Measurements from ENCODE around the gene RFPL1.
"Not testable (repeated sequence)": the region's sequence is repeated elsewhere in the genome, so short reads cannot be mapped to it uniquely, and the experiment has no call there.

Gene RFPL1

DNA sequence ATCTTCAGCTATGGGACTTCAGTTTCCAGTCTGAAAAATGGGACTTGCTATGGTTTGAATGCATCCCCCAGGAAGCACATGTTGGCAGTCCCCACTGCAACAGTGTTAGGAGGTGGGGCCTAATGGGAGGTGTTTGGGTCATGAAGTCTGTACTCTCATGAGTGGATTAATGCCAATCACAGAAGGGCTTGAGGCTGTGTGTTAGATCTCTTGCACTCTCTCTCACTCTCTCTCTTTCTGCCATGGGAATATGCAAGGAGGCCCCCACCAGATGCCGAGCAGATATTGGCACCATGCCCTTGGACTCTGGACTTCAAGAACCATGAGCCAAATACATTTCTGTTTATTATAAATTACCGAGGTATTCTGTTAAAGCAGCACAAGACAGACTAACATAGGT lies 42.3 kb upstream of the RFPL1 start:
- CTCF ChIA-PET, result interaction anchor here (0.7 to 5.4 kb wide), 13 partner anchors 7 to 692 kb away, joined by 3 to 60 read pairs (median 4); partner anchors contain the start of genes AP1B1 and THOC5
- H3K4me3 ChIP-seq (ENCODE audit: low read depth, low read length), result no peak overlapping the region
- DNase-seq (ENCODE audit: low read depth, low spot score), result no peak
- POLR2A ChIA-PET, result no interaction called here
- TF ChIP-seq, protein P1, sequence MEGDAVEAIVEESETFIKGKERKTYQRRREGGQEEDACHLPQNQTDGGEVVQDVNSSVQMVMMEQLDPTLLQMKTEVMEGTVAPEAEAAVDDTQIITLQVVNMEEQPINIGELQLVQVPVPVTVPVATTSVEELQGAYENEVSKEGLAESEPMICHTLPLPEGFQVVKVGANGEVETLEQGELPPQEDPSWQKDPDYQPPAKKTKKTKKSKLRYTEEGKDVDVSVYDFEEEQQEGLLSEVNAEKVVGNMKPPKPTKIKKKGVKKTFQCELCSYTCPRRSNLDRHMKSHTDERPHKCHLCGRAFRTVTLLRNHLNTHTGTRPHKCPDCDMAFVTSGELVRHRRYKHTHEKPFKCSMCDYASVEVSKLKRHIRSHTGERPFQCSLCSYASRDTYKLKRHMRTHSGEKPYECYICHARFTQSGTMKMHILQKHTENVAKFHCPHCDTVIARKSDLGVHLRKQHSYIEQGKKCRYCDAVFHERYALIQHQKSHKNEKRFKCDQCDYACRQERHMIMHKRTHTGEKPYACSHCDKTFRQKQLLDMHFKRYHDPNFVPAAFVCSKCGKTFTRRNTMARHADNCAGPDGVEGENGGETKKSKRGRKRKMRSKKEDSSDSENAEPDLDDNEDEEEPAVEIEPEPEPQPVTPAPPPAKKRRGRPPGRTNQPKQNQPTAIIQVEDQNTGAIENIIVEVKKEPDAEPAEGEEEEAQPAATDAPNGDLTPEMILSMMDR (IDR thresholded peaks at IDR 0.05; ENCODE audit: insufficient read depth, low read length, missing control alignments), result no peak

DNA sequence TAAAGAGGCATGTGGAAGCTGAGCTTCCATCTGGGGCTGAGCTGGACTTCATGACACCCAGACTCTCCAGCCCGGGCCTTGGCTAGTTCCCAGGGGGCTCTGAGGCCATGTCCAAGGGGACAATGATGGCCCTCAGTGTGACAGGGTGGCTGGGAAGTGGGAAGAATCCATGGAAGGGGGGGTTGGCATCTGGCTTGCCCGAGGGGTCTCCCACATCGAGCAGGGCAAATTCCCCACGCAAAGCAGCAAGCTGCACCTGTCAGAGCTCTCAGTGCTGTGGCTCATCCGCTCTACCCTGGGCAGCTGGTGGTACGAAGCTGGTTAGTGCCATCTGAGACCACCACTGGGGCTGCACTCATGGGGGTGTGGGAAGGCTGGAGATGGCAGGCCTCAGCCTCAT lies 40.6 kb upstream of the RFPL1 start:
- no peak for DNase-seq (ENCODE audit: low read depth, low spot score)
- TF ChIP-seq, protein P1 (IDR thresholded peaks at IDR 0.05; ENCODE audit: insufficient read depth, low read length, missing control alignments), result no peak
- CTCF ChIA-PET, result interaction anchor here (1.3 to 5.4 kb wide), 4 partner anchors 8 to 127 kb away, joined by 3 to 60 read pairs (median 4); partner anchors contain the start of gene AP1B1
- H3K4me3 ChIP-seq (ENCODE audit: low read depth, low read length), result no peak overlapping the region
- POLR2A ChIA-PET, result no interaction called here

DNA sequence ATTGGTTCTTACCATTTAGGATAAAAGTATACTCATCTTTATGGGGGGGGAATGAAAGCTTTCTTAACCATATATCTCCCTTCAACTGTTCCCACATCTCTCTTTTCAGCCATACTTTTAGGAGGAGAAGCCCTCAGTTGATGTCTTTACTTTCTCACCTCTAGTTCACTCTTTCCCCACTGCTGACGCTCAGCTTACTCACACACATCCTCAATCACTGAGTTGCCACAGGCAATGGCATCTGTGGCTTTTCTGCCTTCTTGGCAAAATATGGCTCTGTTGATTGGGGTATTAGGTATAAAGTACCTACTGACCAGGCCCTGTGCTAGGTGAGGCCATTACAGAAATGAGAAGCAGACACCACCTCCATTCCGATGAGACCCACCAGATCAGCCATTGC lies 37.8 kb upstream of the RFPL1 start:
- CTCF ChIA-PET, result no interaction called here
- TF ChIP-seq, protein P1 (IDR thresholded peaks at IDR 0.05; ENCODE audit: insufficient read depth, low read length, missing control alignments), result no peak
- DNase-seq (ENCODE audit: low read depth, low spot score), result no peak
- POLR2A ChIA-PET, result no interaction called here
- no peak overlapping the region for H3K4me3 ChIP-seq (ENCODE audit: low read depth, low read length)

DNA sequence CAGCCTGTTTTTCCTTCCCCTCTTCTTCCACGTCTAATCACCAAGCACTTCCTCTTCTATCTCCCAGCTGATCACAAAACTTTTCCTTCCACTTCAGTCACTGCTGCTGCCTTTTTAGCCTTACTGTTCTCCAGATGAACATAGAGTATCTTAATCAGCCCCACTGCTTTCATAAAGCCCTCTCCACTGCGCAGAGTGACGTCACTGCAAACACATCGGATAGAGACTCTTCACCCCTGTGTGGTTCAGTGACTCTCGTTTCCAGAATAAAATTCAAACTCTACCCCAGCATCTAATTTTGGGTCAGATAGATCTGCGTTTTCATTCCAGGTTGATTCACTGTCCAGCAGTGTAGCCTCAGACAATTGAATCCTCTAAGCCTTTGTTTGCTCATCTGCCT lies 36.8 kb upstream of the RFPL1 start:
- CTCF ChIA-PET; H3K4me3 ChIP-seq (ENCODE audit: low read depth, low read length); POLR2A ChIA-PET; DNase-seq (ENCODE audit: low read depth, low spot score): not testable (repeated sequence)

DNA sequence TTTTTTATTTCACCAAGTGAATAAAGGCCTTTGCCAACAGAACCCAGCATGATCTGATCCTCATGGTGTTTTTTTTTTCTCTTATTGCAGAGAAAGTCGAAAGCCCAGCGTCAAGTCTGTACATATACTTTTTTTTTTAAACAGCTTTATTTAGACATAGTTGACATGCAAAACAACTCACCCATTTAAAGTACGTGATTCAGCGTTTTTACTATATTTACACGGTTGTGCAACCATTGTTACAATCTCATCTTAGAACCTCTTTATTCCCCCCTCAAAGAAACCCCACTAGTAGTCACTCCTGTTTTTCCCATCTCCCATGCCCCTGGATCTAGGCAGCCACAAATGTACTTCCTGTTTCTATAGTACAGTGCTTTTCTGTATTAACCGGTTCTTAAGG lies 29.4 kb upstream of the RFPL1 start:
- ChIA-PET POLR2A (no interaction called here), CTCF (interaction anchor here (1.4 kb wide), 1 partner anchor 13 kb away, joined by 4 read pairs; no protein-coding TSS in a partner anchor)
- H3K4me3 ChIP-seq (ENCODE audit: low read depth, low read length), result no peak overlapping the region
- TF ChIP-seq, protein P1 (IDR thresholded peaks at IDR 0.05; ENCODE audit: insufficient read depth, low read length, missing control alignments), result no peak
- DNase-seq (ENCODE audit: low read depth, low spot score), result no peak

DNA sequence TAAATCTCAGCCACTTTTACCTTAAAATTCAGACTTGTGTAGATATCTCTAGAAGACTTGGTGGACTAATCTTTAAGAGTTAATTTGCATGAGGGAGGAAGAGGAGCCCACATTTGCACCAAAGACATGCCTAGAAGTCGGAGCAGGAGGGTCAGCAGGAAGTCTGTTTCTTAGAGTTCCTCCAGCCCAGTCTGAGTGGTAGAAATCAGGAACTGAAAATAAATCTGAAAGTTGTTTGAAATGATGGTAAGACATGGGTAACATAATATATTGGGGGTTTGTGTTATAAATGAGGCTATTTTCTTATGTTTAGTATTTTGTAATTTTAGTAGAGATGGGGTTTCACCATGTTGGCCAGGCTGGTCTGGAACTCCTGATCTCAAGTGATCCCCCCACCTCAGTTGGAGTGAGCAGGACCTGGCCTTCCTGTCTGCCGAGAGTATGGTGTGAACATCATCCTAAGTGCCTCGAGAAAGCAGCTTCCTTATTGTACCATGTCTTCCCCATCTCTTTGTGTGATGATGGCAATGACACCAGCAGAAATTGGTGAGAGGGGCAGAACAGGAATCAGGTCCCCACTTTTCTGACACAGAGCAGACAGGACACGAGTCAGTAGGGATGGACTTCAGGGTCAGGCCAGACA lies 26.7 kb upstream of the RFPL1 start:
- H3K4me3 ChIP-seq (ENCODE audit: low read depth, low read length); DNase-seq (ENCODE audit: low read depth, low spot score); CTCF ChIA-PET; POLR2A ChIA-PET: not testable (repeated sequence)

DNA sequence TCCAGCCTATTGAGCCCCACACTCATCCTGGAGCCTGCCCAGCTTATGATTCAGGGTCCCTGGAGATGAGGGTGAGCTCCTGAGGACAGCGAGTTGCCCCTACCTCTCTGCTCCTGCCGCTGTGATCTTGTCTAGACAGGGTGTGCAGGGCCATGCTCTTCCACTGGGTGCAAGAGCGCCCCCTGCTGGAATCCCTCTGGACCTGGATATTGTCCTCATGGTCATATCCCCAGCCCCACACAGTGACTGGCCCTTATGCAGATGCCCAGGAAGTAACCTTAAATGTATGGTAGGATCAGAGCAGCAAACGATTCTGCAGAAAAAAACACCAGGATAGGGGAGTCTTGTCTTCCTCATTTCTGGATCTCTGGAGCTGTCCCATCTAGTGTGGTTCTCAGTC lies 25.6 kb upstream of the RFPL1 start:
- H3K4me3 ChIP-seq (ENCODE audit: low read depth, low read length); CTCF ChIA-PET; POLR2A ChIA-PET; DNase-seq (ENCODE audit: low read depth, low spot score): not testable (repeated sequence)

DNA sequence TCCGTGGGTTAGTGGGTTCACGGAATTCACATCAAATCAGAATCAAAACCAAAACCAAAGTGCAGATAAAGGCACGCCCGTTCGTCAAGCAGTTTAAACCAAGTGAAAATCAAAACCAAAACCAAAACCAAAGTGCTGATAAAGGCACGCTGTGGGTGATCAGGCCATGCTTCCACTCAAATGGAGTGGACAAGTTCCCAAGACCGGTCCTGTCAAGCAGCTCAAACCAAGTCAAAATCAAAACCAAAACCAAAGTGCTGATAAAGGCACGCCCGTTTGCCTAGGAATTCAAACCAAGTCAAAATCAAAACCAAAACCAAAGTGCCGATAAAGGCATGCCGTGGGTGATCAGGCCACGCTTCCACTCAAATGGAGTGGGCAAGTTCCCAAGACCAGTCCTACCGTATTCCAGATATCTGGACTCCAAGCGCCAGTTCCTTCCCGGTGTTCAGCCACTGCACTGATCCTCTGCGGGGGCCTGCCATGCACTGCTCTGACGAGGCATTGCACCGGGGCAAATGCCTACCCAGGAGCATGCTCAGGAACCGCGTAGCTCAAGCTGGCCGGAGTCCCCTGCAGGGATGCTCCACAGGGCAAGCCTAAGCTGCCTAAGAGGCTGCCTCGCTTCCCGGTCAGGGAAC lies 23.3 kb upstream of the RFPL1 start:
- H3K4me3 ChIP-seq (ENCODE audit: low read depth, low read length); POLR2A ChIA-PET; DNase-seq (ENCODE audit: low read depth, low spot score): not testable (repeated sequence)
- CTCF ChIA-PET, result interaction anchor here (1.1 to 1.3 kb wide), 2 partner anchors 9 to 12 kb away, joined by 3 read pairs; no protein-coding TSS in a partner anchor

DNA sequence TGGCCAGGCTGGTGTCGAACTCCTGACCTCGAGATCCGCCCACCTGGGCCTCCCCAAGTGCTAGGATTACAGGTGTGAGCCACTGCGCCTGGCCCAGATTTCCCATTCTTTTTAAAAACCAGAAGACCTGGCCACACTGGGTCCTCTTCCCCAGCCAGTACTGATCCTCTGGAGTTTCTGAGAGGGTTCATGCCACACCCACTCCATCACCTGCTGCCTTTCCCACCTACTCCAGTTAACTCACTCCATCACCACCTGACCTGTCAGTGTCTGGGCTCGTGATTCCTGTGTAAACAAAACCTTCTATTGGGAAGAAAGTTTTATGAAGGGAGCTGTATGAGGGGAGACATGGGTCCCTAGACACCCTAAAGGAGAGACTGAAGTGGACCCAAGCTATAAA lies 19.7 kb upstream of the RFPL1 start:
- DNase-seq (ENCODE audit: low read depth, low spot score); CTCF ChIA-PET; H3K4me3 ChIP-seq (ENCODE audit: low read depth, low read length); POLR2A ChIA-PET: not testable (repeated sequence)

All from AG04449 (cell line).